Activated naive CD8-positive, alpha-beta T cell treated with anti-CD3 and anti-CD28 coated beads, Interleukin-2, amount 50 U/mL, for 24 hours (primary cell): ENCODE measurements around the gene LAMA4.
A peak's percentile ranks its signal among the peaks of the same experiment; 100 is the strongest.

Experiments used
- ATAC-seq: fragments of 150-1000 bp; cut with Tn5 transposase; one replicate; pipeline ENCODE4 v1.10.0; 2021
- DNase-seq: peaks from one replicate; pipeline ENCODE4 v3.0.0; 2021
- H3K27ac Mint-ChIP-seq: one replicate; pipeline ENCODE4 v1.8.0; 2021; ENCODE audit warnings: mild to moderate bottlenecking, mixed read lengths
- H3K27me3 Mint-ChIP-seq: one replicate; pipeline ENCODE4 v1.8.0; 2021; ENCODE audit warnings: mixed read lengths
- H3K36me3 Mint-ChIP-seq: one replicate; pipeline ENCODE4 v1.8.0; 2021; ENCODE audit warnings: low read depth, mixed read lengths
- H3K4me1 Mint-ChIP-seq: one replicate; pipeline ENCODE4 v1.8.0; 2021; ENCODE audit warnings: mixed read lengths
- H3K4me3 Mint-ChIP-seq: one replicate; pipeline ENCODE4 v1.8.0; 2021; ENCODE audit warnings: mild to moderate bottlenecking, moderate library complexity, mixed read lengths
- H3K9me3 Mint-ChIP-seq: one replicate; pipeline ENCODE4 v1.8.0; 2021; ENCODE audit warnings: mixed read lengths

Gene LAMA4, protein sequence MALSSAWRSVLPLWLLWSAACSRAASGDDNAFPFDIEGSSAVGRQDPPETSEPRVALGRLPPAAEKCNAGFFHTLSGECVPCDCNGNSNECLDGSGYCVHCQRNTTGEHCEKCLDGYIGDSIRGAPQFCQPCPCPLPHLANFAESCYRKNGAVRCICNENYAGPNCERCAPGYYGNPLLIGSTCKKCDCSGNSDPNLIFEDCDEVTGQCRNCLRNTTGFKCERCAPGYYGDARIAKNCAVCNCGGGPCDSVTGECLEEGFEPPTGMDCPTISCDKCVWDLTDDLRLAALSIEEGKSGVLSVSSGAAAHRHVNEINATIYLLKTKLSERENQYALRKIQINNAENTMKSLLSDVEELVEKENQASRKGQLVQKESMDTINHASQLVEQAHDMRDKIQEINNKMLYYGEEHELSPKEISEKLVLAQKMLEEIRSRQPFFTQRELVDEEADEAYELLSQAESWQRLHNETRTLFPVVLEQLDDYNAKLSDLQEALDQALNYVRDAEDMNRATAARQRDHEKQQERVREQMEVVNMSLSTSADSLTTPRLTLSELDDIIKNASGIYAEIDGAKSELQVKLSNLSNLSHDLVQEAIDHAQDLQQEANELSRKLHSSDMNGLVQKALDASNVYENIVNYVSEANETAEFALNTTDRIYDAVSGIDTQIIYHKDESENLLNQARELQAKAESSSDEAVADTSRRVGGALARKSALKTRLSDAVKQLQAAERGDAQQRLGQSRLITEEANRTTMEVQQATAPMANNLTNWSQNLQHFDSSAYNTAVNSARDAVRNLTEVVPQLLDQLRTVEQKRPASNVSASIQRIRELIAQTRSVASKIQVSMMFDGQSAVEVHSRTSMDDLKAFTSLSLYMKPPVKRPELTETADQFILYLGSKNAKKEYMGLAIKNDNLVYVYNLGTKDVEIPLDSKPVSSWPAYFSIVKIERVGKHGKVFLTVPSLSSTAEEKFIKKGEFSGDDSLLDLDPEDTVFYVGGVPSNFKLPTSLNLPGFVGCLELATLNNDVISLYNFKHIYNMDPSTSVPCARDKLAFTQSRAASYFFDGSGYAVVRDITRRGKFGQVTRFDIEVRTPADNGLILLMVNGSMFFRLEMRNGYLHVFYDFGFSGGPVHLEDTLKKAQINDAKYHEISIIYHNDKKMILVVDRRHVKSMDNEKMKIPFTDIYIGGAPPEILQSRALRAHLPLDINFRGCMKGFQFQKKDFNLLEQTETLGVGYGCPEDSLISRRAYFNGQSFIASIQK (N-terminal part only)

DNA sequence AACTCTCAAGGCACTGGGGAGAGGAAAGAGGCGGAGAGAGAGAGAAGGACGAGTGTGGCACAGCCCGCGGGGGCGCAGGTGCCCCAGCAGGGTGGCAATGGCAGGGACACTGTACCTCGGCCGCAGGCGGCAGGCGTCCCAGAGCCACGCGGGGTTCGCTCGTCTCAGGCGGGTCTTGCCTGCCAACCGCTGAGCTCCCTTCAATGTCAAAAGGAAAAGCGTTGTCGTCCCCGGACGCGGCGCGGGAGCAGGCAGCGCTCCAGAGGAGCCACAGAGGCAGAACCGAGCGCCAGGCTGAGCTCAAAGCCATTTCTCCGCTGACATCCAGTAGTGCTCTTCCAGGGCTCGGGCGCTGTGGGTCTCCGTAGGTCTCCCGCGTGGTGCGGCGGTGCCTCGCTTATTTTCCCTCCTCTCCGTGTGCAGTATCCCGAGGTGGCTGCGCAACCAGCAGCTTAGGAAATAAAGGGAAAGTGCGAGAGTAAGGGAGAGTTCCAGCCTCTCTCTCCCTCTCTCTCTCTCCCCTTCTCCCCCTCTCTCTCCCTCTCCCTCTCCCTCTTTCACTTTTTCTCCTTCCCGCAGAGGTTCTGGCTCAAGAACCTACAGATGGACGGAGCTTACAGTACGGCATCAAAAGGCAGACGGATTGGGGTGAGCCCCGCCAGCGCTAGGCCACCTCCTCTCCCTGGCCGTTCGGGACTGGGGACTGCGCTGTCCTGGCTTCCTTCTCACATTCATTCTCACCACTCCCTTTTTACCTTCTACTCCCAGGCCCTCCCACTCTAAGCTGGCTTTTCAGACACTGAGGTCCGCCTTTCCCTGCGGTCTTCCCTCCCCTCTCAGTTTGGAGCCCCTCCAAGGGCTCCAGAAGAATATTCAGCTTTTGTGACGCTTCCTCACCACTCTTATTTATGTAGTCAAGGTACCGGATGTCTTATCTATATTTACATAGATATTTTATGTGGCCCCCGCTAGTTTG is at the start of gene LAMA4:
TSS of gene LAMA4 (minus strand) at position 727 of the 976 bp plus-strand sequence. CDS start at position 310, 417 bp downstream.
- H3K4me3 Mint-ChIP-seq, result peak within 1 kb of the TSS; percentile 75
- ATAC-seq, result peak; percentile 67
- peak; percentile 15 for DNase-seq
- no peaks in the 10 kb centered on the region for H3K9me3 Mint-ChIP-seq
- H3K27ac Mint-ChIP-seq, result no peak within 1 kb of the TSS
- no peaks in the 10 kb centered on the region for H3K36me3 Mint-ChIP-seq
- peaks cover 9% of the 10 kb centered on the region for H3K4me1 Mint-ChIP-seq
- H3K27me3 Mint-ChIP-seq, result peaks cover 42% of the 10 kb centered on the region

DNA sequence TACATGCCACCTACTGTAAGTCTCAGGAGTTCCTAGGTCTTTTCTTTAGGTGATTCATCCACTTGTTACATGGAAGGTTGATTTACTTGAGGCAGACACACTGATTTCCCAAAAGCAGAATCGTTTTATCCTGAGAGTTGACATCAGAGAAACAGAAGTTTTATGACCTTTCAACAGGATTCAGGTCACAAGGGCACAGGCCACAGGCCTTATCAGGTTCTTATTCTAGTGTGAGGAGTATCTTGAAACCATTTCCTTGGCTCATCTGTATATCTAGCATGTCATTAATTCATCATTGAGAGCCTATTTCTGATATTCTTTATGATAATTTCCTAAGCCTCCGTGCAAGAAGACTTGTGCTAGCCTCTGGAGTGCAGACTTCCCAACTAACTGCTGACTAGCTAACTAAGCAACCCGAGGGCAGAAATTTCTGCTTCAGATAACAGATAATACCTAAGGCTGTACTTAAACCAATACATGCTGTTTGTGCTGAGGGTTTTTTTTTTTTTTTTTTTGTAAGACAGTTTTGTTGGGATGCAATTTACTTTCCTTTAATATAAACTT is 47.9 kb upstream of the LAMA4 start:
- Mint-ChIP-seq H3K36me3 (no peaks in the 10 kb centered on the region), H3K9me3 (no peaks in the 10 kb centered on the region), H3K27me3 (peaks cover 26% of the 10 kb centered on the region), H3K27ac (no peak overlapping the region), H3K4me3 (no peak overlapping the region), H3K4me1 (peaks cover 4% of the 10 kb centered on the region)
- DNase-seq (no peak), ATAC-seq (no peak)

DNA sequence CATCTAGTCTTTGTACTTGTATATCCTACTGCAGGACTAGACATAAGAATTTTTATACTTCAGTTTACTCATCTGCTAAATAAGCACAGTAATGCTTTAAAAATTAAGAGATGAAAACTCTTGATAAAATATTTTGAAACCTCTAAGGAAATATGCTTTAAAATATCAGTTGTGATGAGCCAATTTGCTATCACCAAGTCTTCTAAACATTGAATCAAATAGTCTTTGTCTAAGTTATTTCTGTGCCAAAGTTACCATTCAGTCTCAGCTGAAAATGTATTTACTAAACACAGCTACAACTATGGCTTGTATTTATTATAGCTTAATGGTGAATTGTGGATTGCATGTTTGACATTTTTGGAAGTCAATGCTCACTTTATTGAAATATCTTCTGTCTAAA is 46.5 kb upstream of the LAMA4 start:
- ATAC-seq (no peak), DNase-seq (no peak)
- H3K4me1 Mint-ChIP-seq, result no peaks in the 10 kb centered on the region
- no peaks in the 10 kb centered on the region for H3K36me3 Mint-ChIP-seq
- peaks cover 24% of the 10 kb centered on the region for H3K27me3 Mint-ChIP-seq
- no peaks in the 10 kb centered on the region for H3K9me3 Mint-ChIP-seq
- H3K27ac Mint-ChIP-seq, result no peak overlapping the region
- H3K4me3 Mint-ChIP-seq, result no peak overlapping the region

DNA sequence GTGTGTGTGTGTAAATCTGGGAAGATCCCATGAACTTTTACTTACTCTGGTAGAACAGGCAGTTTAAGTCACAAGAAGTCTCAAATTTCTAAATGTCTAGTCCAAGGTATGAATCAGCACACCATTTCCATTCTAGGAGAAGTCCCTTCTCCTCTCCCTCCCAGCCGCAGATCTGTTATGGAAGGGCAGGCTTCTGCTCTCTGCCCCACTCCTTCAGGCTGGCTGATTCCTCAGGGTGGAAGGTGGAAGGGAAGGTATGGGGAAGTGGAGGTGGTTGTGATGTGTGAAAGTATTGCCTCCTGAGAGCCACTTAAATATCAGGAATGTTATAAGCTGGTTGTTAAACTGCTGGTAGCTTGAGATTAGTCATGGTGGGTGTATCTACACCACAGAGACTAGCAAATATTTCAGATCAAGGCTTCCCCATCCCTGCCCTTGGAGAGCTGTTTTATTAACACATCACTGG is 44.5 kb upstream of the LAMA4 start:
- ATAC-seq (no peak), DNase-seq (no peak)
- Mint-ChIP-seq H3K9me3 (no peaks in the 10 kb centered on the region), H3K4me3 (no peak overlapping the region), H3K27me3 (peaks cover 16% of the 10 kb centered on the region), H3K36me3 (no peaks in the 10 kb centered on the region), H3K4me1 (no peaks in the 10 kb centered on the region), H3K27ac (no peak overlapping the region)

DNA sequence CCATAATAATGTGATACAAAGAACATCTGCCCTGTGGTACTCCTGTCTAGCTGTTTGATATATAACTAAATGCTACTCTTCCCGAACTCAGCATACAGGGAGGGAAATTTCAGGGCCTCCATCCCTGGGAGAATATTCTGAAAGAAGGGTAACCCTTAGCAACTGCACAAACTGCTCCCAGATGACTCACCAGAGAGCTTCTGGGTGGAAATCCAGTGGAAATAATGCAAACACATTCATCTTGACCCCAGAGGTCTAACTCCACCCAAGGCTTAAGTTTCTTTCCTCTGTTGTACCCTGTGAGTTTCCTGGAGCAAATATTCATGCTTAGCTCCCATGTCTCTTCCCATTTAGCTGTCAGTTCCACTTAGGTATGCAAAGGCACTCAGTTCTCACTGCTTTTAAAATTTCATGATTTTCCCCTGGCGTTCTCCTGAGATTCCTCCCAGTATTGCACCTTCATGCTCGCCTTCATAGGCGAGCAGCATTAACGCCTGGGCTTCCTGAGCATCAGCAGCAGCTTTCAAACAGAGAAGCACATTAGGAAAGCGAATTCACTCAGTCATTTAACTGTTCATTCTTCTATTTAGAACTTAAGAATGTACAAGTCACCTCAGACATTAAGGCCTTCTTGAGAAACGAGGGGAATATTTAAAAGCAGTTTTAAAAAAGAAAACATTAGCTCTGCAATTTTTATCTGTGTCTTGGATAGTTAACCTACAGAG is 43.8 kb upstream of the LAMA4 start:
- ATAC-seq (no peak), DNase-seq (no peak)
- H3K36me3 Mint-ChIP-seq, result no peaks in the 10 kb centered on the region
- no peaks in the 10 kb centered on the region for H3K9me3 Mint-ChIP-seq
- no peak overlapping the region for H3K27ac Mint-ChIP-seq
- H3K4me3 Mint-ChIP-seq, result no peak overlapping the region
- no peaks in the 10 kb centered on the region for H3K4me1 Mint-ChIP-seq
- H3K27me3 Mint-ChIP-seq, result peaks cover 15% of the 10 kb centered on the region

DNA sequence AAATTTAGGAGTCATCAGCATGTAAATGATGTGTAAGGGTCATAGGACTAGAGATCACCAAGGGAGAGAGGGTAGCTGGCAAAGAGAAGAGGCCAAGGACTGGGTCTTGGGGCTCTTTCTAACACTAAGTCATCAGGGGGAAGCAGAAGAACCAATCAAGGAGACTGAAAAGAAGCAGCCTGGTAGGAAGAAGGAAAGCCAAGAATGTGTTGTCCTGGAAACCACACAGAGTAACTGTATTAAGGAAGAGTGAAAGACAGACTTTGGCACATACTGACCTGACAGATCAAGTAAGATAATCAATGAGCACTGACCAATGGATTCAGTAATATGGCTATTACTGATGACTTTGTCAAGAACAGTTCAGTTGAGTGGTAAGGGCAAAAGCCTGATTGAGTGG is 42.3 kb upstream of the LAMA4 start:
- ATAC-seq (no peak), DNase-seq (no peak)
- peaks cover 23% of the 10 kb centered on the region for H3K27me3 Mint-ChIP-seq
- no peaks in the 10 kb centered on the region for H3K9me3 Mint-ChIP-seq
- H3K4me1 Mint-ChIP-seq, result no peaks in the 10 kb centered on the region
- no peak overlapping the region for H3K27ac Mint-ChIP-seq
- H3K4me3 Mint-ChIP-seq, result no peak overlapping the region
- H3K36me3 Mint-ChIP-seq, result no peaks in the 10 kb centered on the region

DNA sequence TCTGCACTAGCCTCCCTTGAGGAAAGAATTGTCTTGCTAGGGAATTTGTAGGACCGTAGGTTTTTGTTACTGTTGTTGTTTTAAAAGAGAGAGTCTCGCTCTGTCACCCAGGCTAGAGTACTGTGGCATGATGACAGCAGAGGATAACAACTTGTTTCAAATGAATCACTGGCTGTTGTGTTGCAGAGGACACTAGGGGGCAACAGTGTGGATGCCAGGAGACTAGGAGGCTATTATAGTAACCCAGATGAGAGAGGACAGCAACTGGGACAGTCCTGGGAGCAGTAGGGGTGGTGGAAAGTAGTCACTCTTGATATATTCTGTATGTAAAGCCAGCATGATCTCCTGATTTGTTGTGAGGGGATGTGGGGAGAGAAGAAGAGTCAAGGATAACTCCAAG is 41.8 kb upstream of the LAMA4 start:
- DNase-seq, result no peak
- Mint-ChIP-seq H3K9me3 (no peaks in the 10 kb centered on the region), H3K4me3 (no peak overlapping the region), H3K4me1 (no peaks in the 10 kb centered on the region), H3K27ac (no peak overlapping the region), H3K27me3 (peaks cover 22% of the 10 kb centered on the region), H3K36me3 (no peaks in the 10 kb centered on the region)
- ATAC-seq, result peak; percentile 20

DNA sequence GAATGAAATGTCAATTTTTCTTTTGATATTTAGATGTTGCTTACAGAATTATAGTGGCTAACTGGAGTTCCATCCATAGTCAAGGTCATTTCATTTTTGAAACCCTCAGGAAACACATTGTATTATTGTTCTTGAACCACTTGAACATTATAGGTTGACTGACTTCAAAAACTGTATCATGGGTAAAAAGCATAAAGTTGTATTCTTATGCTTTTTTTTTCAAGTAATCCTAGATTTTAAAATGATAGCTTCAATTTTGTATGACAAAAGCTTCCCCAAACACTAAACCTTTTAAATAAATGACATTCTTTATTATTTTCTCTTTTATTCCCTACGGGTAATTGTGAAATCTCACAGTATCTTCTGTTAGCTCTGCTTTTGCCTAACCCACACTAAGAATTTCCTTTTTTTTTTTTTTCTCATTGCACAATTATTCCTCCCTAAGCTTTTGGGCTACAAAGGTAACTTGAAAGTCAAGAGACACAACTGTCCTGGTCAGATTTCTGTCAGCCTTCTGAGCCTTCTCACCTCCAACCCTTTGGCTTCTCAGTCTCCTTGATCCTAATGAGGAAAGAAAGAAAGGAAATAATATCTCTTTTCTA is 36.9 kb upstream of the LAMA4 start:
- DNase-seq, result no peak
- Mint-ChIP-seq H3K36me3 (no peaks in the 10 kb centered on the region), H3K4me1 (peaks cover 8% of the 10 kb centered on the region), H3K27me3 (peaks cover 33% of the 10 kb centered on the region), H3K9me3 (no peaks in the 10 kb centered on the region), H3K4me3 (no peak overlapping the region), H3K27ac (no peak overlapping the region)
- ATAC-seq, result no peak

DNA sequence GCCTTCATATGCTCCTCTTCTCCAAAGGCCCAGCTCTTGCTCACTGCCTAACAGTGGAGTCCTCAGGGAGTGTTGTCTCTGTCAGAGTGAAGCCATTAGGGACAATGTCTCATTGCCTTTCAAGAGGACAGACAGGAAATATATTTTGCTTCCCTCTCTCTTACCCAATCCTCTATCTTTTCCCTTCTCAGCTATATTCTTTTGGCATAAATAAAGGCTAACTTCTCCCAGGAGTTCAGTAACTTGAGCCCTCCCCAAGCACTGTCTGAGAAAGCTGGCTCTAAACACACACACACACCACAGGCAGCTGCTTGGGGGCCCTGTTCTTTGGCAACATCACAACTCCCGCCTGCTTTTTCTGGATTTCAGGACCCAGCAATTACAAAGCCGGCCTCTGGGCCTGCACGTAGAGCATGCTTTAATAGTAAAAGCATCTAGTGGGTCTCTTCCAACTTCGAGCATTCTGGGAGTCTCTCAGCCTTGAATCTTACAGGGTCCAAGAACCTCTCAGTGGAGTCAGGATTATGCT is 34.7 kb upstream of the LAMA4 start:
- Mint-ChIP-seq H3K9me3 (no peaks in the 10 kb centered on the region), H3K36me3 (no peaks in the 10 kb centered on the region), H3K4me3 (no peak overlapping the region), H3K27me3 (peaks cover 26% of the 10 kb centered on the region), H3K4me1 (peaks cover 17% of the 10 kb centered on the region), H3K27ac (no peak overlapping the region)
- ATAC-seq (no peak), DNase-seq (no peak)

DNA sequence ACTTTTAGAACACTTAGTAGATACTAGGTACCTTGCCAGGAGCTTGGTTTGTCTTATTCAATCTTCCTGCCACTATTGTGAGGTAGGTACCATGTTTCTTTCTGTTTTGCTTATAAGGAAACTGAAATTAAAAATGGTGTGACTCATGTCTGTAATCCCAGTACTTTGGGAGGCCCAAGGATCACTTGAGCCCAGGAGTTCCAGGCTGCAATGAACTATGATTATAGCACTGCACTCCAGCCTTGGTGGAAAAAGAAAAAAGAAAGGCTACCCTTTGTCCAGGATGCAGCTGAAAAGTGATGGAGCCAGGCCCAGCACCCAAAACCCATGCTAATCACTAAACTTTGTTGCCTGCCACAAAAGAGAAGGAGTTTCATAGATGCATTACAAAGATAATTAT is 34.1 kb upstream of the LAMA4 start:
- DNase-seq (no peak), ATAC-seq (no peak)
- Mint-ChIP-seq H3K4me3 (no peak overlapping the region), H3K9me3 (no peaks in the 10 kb centered on the region), H3K27ac (no peak overlapping the region), H3K36me3 (no peaks in the 10 kb centered on the region), H3K27me3 (peaks cover 29% of the 10 kb centered on the region), H3K4me1 (peaks cover 17% of the 10 kb centered on the region)

DNA sequence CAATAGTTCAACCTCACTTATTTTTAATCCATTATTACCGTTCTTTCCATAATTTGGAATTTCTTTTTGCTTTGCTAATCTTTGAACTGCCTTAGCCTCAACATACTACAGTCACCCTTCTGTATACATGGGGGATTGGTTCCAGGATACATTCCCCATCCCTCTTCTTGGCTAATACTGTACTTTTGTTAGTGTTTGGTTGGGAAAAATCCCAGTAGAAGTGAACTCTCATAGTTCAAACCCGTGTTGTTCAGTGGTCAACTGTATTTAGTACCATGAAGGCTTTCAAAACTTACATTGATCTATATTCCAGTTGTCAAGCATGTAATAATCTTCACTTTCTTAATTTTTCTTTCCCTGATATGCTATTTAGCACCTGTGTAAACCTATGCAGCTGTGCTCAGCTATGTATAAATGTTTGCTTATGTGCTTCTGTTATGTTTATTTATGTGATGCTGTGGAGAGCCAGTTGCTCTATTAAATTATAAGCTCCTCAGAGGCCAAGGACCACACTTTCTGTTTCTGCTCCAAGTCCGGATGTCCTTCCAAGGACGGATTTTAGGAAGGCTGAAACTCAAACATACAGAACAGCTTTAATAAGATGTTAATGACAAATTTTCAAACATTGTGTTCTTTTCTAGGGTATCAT is 33.3 kb upstream of the LAMA4 start:
- ATAC-seq, result no peak
- no peak overlapping the region for H3K4me3 Mint-ChIP-seq

More for the DNA sequence above, 33.3 kb upstream of the LAMA4 start:
- no peak for DNase-seq
- Mint-ChIP-seq H3K27ac (no peak overlapping the region), H3K27me3 (peaks cover 35% of the 10 kb centered on the region), H3K9me3 (no peaks in the 10 kb centered on the region), H3K36me3 (no peaks in the 10 kb centered on the region), H3K4me1 (peaks cover 17% of the 10 kb centered on the region)
